Naive B cell (primary cell): ENCODE data around the gene MEGF10. TPM values are rescaled to one million over a fixed set of nuclear protein-coding genes. Genes with fewer than 3 reads are reported as not detected.
A peak's percentile ranks its signal among the peaks of the same experiment; 100 is the strongest.

Experiments
- ATAC-seq, 2 donors: fragments of 150-1000 bp; cut with Tn5 transposase; 2 replicates each; pipeline ENCODE4 v1.10.0; 2021; ENCODE audit warnings: low read depth in 2 of 2, mild to moderate bottlenecking in 2 of 2, moderate library complexity in 2 of 2
- DNase-seq: peaks from one replicate; pipeline ENCODE4 v3.0.0; 2022
- H3K27ac Mint-ChIP-seq, 6 donors: one replicate each; pipeline ENCODE4 v1.8.0; 2020 to 2022; ENCODE audit warnings: mild to moderate bottlenecking in 6 of 6, mixed read lengths in 6 of 6, moderate library complexity in 5 of 6, inconsistent platforms in 2 of 6
- H3K27me3 Mint-ChIP-seq, 3 donors: one replicate each; pipeline ENCODE4 v1.8.0; 2021 to 2022; ENCODE audit warnings: mixed read lengths in 3 of 3, mild to moderate bottlenecking in 1 of 3
- H3K36me3 Mint-ChIP-seq, 2 donors: one replicate each; pipeline ENCODE4 v1.8.0; 2020 to 2022; ENCODE audit warnings: mixed read lengths in 2 of 2, inconsistent platforms in 1 of 2, mild to moderate bottlenecking in 1 of 2
- H3K4me1 Mint-ChIP-seq, 3 donors: one replicate each; pipeline ENCODE4 v1.8.0; 2020 to 2022; ENCODE audit warnings: mixed read lengths in 3 of 3, inconsistent platforms in 1 of 3, mild to moderate bottlenecking in 1 of 3, moderate library complexity in 1 of 3
- H3K4me3 Mint-ChIP-seq, 8 donors: one replicate each; pipeline ENCODE4 v1.8.0; 2020 to 2022; ENCODE audit warnings: mild to moderate bottlenecking in 8 of 8, mixed read lengths in 8 of 8, moderate library complexity in 8 of 8, inconsistent platforms in 2 of 8
- H3K9me3 Mint-ChIP-seq, 7 donors: one replicate each; pipeline ENCODE4 v1.8.0; 2020 to 2022; ENCODE audit warnings: mixed read lengths in 7 of 7, mild to moderate bottlenecking in 5 of 7, inconsistent platforms in 2 of 7, moderate library complexity in 1 of 7
- polyA plus RNA-seq, 6 donors: library from polyadenylated mRNA; unstranded; fragments of 300-500 nt; fragmentation: Illumina TruSeq; gene quantifications; one replicate each; pipeline ENCODE4 v1.2.3, GENCODE V29; 2021; ENCODE audit warnings: low read depth in 6 of 6

The MEGF10 gene
- polyA plus RNA-seq, 6 donors from 2014 or later: 0.03 TPM; not detected in 5

DNA sequence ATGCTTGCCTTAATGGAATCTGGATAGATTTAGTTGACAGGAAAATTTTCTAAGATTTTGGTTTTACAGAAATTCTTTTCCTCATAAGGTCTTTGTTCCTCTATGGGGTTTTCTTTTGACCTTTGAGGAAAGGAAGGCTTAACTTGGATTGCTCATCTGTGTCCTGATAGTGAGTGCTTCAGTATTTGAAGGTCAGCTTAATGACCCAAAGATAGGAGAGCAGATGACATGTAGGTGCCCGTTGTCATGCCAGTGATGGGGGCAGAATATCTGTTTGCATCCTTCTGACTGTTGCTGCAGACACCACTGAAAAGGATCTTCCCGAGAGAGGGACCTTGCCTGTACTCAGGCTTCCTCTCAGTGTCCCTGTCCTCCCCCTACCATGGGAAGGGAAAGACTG lies 30.9 kb downstream of the MEGF10 start:
- Mint-ChIP-seq H3K36me3 (no peaks in the 10 kb centered on the region), H3K9me3 (no peaks in the 10 kb centered on the region), H3K4me3 (no peak overlapping the region), H3K27me3 (peaks cover 3 to 16% (median 10%) of the 10 kb centered on the region in 3 donors), H3K27ac (peak overlapping the region in 2 of 6 donors; percentile 20 to 34), H3K4me1 (peaks cover 0 to 11% (median 8%) of the 10 kb centered on the region in 3 donors)
- DNase-seq (no peak), ATAC-seq (no peak)

DNA sequence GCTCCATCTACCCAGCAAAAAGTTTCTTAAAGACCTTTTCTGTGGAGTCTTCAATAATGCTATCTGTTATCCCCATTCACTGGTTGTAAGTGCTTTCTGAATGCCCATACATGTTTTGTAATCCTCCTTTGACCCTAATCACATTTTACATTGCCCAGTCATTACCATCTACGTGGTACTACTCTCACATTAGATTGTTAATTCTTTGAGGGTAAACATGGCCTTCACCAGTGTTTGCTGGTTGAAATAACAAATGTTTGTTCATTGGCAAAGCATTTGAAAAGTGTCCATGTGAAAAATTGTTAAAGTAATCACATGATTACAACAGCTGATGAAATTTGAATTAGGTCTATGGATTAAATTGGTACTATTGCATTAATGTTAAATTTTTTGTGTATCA lies 31.8 kb downstream of the MEGF10 start:
- peaks cover 3 to 11% (median 5%) of the 10 kb centered on the region in 3 donors for H3K27me3 Mint-ChIP-seq
- ATAC-seq (no peak), DNase-seq (no peak)
- no peaks in the 10 kb centered on the region for H3K9me3 Mint-ChIP-seq
- peak overlapping the region in 1 of 6 donors; percentile 86 for H3K27ac Mint-ChIP-seq
- H3K4me3 Mint-ChIP-seq: no peak overlapping the region
- H3K36me3 Mint-ChIP-seq: no peaks in the 10 kb centered on the region
- peaks cover 0 to 11% (median 8%) of the 10 kb centered on the region in 3 donors for H3K4me1 Mint-ChIP-seq

DNA sequence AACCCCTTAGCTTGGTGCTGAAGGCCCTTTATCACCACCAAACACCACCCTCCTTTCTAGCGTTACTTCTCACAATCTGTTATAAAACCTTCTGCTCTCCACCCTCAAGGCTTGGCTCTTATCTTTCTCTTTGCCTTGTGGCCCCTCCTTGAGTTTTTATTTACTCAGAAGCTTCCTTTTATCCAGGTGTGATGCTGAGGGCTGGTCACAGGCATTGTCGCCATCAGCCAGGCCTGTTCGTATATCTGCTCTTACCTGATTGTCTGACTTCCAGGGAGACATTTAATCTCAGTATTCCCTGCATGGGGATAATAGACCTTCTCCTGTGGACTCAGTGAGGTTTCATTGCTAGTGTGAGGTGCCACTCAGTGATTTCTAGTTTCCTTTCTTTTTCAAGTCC lies 34.2 kb downstream of the MEGF10 start:
- Mint-ChIP-seq H3K27ac (peak overlapping the region in 1 of 6 donors; percentile 10), H3K4me3 (no peak overlapping the region), H3K9me3 (no peaks in the 10 kb centered on the region), H3K4me1 (peaks cover 0 to 11% (median 8%) of the 10 kb centered on the region in 3 donors), H3K36me3 (no peaks in the 10 kb centered on the region), H3K27me3 (peaks cover 3 to 12% (median 6%) of the 10 kb centered on the region in 3 donors)
- DNase-seq (no peak), ATAC-seq (no peak)

DNA sequence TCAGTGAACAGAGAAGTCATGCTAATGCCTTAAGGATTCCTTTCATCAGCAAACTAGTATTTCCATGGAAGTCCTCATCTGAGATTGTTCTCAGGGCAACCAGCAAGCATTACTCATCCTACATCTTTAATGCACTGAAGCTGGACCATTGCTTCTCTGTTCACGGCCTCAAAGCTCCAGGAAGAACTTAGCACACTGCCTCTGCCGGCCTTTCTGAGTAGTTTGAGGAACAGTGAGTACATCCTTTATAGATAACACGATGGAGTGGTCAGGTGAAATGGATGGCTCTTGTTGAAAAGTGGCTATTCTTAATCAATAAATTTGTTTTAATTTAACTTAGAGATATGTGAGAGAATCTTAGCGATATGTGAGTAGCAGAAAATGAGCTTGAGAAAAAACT lies 35.8 kb downstream of the MEGF10 start:
- DNase-seq: no peak
- Mint-ChIP-seq H3K27me3 (peaks cover 8 to 26% (median 14%) of the 10 kb centered on the region in 3 donors), H3K4me1 (no peaks in the 10 kb centered on the region), H3K36me3 (no peaks in the 10 kb centered on the region), H3K27ac (no peak overlapping the region), H3K4me3 (no peak overlapping the region), H3K9me3 (no peaks in the 10 kb centered on the region)
- no peak for ATAC-seq

DNA sequence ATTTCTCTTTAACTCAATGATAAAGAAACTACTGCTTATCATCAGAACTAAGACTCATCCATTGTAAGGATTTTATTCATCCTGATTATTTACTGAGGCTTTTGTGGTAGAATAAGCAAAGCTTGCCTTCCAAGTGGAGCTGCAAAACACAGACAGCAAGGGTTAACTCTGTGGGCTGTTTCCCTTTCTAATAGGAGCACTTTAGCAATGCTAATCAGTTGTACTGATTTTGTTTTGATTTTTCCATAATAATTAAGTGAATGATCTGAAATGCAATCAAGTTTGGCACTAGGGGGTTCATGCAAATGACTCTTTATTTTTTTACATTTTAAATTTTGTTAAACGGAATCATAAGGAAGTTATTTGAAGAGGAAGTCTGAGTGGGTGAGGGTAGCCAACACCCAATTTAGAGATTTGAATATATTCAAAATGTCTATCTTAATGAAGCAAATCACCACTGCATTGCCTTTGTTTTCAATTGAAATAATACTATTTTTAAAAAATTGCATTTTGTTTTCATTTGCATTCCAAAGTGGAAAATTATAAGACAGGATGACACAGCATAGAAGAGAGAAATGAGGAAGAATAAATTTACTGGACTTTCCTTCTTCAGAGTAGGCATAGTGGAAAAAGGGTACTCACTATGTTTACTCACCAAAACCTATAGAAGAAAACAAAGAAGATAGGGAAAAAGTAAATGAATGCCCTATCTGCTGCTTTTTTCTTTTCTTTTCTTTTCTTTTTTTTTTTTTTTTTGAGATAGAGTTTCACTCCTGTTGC lies 36.6 kb downstream of the MEGF10 start:
- Mint-ChIP-seq H3K27me3 (peaks cover 13 to 33% (median 14%) of the 10 kb centered on the region in 3 donors), H3K9me3 (no peaks in the 10 kb centered on the region), H3K36me3 (no peaks in the 10 kb centered on the region), H3K4me1 (no peaks in the 10 kb centered on the region), H3K4me3 (no peak overlapping the region), H3K27ac (no peak overlapping the region)
- DNase-seq: no peak
- ATAC-seq: no peak

DNA sequence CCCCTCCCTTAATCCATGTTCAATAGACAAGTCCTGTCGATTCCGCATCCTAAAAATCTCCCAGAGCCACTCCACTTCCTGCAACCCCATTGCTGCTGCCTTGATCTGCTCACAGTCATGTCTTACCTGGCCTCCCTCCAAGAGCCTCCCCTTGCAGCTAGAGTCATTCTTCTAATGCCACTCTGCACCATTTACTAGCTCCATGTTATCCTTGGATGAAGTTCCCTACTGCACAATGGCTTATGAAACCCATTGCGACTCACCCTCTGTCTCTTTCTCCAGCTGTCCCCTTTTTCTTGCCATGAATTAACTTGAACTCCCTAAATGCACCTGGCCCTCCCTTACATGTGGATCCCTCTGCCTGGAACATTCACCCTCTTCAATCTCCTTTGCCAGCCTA lies 39.5 kb downstream of the MEGF10 start:
- no peak for DNase-seq
- H3K4me1 Mint-ChIP-seq: no peaks in the 10 kb centered on the region
- H3K27ac Mint-ChIP-seq: no peak overlapping the region
- no peak for ATAC-seq
- peaks cover 20 to 48% (median 26%) of the 10 kb centered on the region in 3 donors for H3K27me3 Mint-ChIP-seq
- no peaks in the 10 kb centered on the region for H3K36me3 Mint-ChIP-seq
- H3K9me3 Mint-ChIP-seq: no peaks in the 10 kb centered on the region
- H3K4me3 Mint-ChIP-seq: no peak overlapping the region

DNA sequence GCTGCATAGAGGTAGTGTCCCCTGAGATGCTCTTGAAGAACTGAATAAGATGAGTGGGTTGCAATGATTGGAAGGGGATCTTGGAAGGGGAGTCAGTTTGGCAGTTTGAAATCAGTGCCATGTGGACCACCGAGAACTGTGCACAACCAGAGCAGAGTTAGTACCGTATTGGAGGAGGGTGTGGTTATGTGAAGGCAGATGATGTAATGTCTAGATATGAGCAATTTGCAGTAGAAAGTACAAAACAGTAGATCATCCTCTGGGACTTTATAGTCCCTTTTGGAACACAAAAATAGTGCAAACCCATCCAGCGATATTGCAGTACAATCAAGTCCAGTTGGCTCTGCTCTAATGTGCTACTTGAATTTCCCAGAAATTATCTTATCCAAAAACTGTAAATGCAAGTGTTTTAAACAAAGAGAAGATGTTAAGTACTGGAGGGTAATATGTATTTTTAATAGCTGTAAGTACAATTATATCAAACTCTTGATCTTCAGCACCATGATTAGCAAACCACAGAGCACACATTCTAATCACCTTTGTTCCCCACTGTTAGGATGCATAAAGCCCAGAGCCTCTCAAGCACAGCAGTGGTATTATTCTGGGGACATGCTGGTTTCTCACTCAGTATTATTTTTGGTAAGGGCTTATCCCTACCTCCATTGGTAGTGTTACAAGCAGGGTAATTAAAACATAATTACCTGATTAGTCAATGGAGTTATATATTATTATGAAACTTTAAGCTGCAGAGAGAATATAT lies 41.5 kb downstream of the MEGF10 start:
- ATAC-seq: no peak
- no peak for DNase-seq
- H3K4me3 Mint-ChIP-seq: no peak overlapping the region
- no peaks in the 10 kb centered on the region for H3K9me3 Mint-ChIP-seq
- H3K36me3 Mint-ChIP-seq: no peaks in the 10 kb centered on the region
- H3K27me3 Mint-ChIP-seq: peaks cover 20 to 47% (median 24%) of the 10 kb centered on the region in 3 donors
- H3K27ac Mint-ChIP-seq: no peak overlapping the region
- no peaks in the 10 kb centered on the region for H3K4me1 Mint-ChIP-seq

DNA sequence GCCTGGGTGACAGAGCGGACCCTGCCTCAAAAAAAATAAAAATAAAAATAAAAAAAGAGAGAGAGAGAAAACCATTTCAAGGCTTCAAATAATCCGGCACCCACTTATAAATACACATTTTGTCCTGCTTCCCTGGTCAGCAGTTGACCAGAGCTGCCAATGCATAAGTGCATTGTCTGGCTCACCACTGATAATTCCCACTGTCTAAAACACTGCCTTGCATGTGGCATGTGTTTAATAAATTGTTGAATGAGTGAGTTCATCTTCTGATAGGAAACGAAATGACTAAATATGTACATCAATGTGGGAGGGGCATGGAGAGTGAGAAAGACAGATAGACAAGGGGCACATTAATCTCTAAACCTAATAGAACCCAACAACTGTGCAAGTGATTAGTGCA lies 42.9 kb downstream of the MEGF10 start:
- ATAC-seq: no peak
- no peaks in the 10 kb centered on the region for H3K4me1 Mint-ChIP-seq
- H3K27ac Mint-ChIP-seq: no peak overlapping the region

DNA sequence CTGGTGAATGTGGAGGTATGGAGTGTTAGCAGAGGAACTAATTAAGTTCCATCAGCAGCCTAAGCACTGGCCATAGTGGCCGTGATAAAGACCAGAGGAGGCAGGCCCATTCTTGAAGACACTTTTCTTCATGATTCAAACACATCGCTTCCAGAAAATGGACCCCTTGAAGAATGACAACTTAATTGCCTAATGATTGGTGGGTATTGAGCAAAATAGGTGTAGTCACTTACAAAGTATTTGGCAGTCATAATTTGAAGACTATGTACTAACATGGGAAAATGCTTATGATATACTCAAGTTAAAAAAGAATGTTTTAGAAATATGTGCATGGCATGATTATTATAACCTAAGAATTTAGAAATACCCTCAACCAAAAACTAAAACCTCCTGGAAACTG lies 44.8 kb downstream of the MEGF10 start:
- Mint-ChIP-seq H3K27me3 (peaks cover 15 to 39% (median 22%) of the 10 kb centered on the region in 3 donors), H3K4me1 (no peaks in the 10 kb centered on the region)

More for the DNA sequence above, 42.9 kb downstream of the MEGF10 start:
- Mint-ChIP-seq H3K27me3 (peaks cover 20 to 47% (median 24%) of the 10 kb centered on the region in 3 donors), H3K9me3 (no peaks in the 10 kb centered on the region), H3K36me3 (no peaks in the 10 kb centered on the region), H3K4me3 (no peak overlapping the region)
- no peak for DNase-seq

DNA sequence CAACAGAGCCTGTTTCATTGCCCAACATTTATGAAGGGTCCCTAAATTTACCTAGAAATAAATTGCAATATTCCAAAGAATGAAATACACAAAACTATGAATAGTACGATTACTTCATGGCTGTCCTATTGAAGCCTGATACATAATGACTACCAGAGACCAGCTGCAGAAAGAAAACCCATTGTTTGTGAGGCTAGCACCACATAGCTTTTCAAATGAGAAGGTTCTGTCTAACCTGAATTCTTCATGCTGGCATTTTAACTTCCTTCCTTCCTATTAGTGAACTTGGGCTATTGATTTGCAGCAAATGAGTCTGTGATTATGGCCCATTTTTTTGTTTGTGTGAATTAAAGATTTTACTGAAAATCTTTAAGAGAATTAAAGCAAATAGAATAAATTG lies 47.3 kb downstream of the MEGF10 start:
- H3K9me3 Mint-ChIP-seq: no peaks in the 10 kb centered on the region
- H3K27ac Mint-ChIP-seq: no peak overlapping the region
- H3K36me3 Mint-ChIP-seq: no peaks in the 10 kb centered on the region
- H3K4me1 Mint-ChIP-seq: no peaks in the 10 kb centered on the region
- no peak overlapping the region for H3K4me3 Mint-ChIP-seq
- no peak for ATAC-seq
- DNase-seq: no peak
- H3K27me3 Mint-ChIP-seq: peaks cover 6 to 18% (median 17%) of the 10 kb centered on the region in 3 donors

More for the DNA sequence above, 44.8 kb downstream of the MEGF10 start:
- Mint-ChIP-seq H3K9me3 (no peaks in the 10 kb centered on the region), H3K4me3 (no peak overlapping the region), H3K36me3 (no peaks in the 10 kb centered on the region), H3K27ac (no peak overlapping the region)
- no peak for DNase-seq
- no peak for ATAC-seq

DNA sequence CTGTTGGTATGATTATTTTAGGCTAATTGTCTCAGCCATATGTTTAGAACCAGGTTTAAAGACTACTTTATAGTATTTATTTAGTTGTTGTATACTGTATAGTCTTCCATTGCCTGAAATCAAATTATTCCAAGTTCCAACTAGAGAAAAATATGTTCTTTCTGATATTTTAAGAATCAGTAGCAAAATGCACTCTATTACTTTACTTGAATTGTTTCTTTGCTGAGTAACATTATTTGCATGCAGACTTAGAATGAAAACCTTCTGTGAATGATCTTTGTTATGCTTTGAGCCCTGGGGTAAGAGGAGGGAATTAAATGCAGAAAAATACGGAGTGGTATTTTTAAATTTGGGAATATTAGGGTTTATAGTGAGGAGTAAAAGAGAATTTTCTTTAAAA lies 47.9 kb downstream of the MEGF10 start:
- H3K27ac Mint-ChIP-seq: no peak overlapping the region

DNA sequence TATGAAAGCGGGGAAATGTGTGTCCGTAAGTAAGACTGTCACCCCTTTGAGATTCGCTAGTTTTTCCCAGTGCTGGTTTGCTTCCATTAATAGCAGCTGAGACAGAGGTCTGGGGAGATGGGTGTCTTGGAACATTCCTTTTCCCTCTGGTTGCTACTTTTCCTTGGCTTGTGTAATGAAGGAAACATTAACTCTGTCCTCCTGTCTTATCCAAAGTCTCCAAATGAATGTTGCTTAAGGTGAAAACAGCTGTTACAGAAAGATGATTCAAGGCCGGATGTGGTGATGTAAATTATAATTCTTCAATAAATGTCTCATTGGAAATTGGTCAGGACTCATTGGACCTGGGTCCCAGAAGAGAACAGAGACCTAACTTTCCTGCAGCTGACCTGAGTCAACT lies 50.0 kb downstream of the MEGF10 start:
- DNase-seq (no peak), ATAC-seq (no peak)
- H3K4me3 Mint-ChIP-seq: no peak overlapping the region
- no peak overlapping the region for H3K27ac Mint-ChIP-seq
- no peaks in the 10 kb centered on the region for H3K9me3 Mint-ChIP-seq
- H3K36me3 Mint-ChIP-seq: no peaks in the 10 kb centered on the region
- peaks cover 0 to 9% (median 6%) of the 10 kb centered on the region in 3 donors for H3K27me3 Mint-ChIP-seq
- H3K4me1 Mint-ChIP-seq: no peaks in the 10 kb centered on the region

More for the DNA sequence above, 47.9 kb downstream of the MEGF10 start:
- H3K4me1 Mint-ChIP-seq: no peaks in the 10 kb centered on the region
- H3K4me3 Mint-ChIP-seq: no peak overlapping the region
- H3K9me3 Mint-ChIP-seq: no peaks in the 10 kb centered on the region
- ATAC-seq (no peak), DNase-seq (no peak)
- H3K27me3 Mint-ChIP-seq: peaks cover 3 to 14% (median 12%) of the 10 kb centered on the region in 3 donors
- no peaks in the 10 kb centered on the region for H3K36me3 Mint-ChIP-seq

DNA sequence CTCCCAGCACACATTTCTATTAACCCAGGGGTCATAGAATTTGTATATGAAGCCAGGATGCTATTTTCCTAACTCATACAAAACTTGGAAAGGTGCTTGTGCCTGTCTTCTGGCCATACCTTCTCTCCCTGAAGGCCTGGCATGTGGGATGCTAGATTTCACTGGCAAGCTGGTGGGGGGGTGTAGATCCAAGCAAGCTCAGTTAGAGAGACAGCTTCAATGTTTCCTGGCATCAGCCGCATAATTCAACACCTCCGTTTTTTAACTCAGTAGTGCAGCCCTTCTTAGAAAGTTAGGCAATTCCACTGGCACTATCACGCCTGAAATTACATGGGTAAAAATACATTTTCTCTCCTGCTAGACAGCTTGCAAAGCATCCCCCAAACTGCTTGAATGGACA lies 51.8 kb downstream of the MEGF10 start:
- Mint-ChIP-seq H3K27me3 (peaks cover 0 to 16% (median 9%) of the 10 kb centered on the region in 3 donors), H3K4me1 (no peaks in the 10 kb centered on the region), H3K9me3 (peaks cover 0 to 2% (median 0%) of the 10 kb centered on the region in 7 donors), H3K4me3 (no peak overlapping the region), H3K36me3 (no peaks in the 10 kb centered on the region), H3K27ac (no peak overlapping the region)
- DNase-seq (no peak), ATAC-seq (no peak)

DNA sequence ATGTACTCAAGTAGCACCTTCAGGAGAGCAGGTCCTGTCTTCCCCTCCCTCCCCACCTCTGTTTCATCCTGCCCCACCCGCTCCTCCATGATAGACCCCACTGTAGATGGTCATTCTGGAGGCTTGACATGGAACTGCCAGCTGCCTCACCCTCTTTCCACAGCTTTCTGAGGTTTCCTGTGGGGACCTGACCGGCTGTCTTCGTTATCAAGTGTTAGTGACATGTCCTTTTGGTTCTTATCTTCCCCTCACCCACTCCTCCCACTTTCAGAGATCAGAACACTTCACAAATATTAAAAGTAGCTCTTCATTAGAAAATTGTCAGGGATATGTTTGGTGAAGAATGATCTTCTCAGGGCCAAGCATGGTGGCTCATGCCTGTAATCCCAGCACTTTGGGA lies 52.7 kb downstream of the MEGF10 start:
- Mint-ChIP-seq H3K9me3 (peaks cover 0 to 2% (median 0%) of the 10 kb centered on the region in 7 donors), H3K36me3 (no peaks in the 10 kb centered on the region), H3K4me1 (no peaks in the 10 kb centered on the region), H3K27me3 (peaks cover 0 to 16% (median 9%) of the 10 kb centered on the region in 3 donors), H3K27ac (no peak overlapping the region), H3K4me3 (no peak overlapping the region)
- no peak for ATAC-seq
- no peak for DNase-seq
